HG02763 (cell line): ENCODE data around the gene CALHM1.
"Not testable (repeated sequence)": the region's sequence is repeated elsewhere in the genome, so short reads cannot be mapped to it uniquely, and the experiment has no call there.

Experiments used
- ATAC-seq: cut with Tn5 transposase; IDR thresholded peaks from one replicate; pipeline ENCODE4 v1.9.1; 2021; ENCODE audit warnings: mild to moderate bottlenecking, moderate library complexity; ENCODE audit not compliant: unreplicated experiment

The CALHM1 gene, protein sequence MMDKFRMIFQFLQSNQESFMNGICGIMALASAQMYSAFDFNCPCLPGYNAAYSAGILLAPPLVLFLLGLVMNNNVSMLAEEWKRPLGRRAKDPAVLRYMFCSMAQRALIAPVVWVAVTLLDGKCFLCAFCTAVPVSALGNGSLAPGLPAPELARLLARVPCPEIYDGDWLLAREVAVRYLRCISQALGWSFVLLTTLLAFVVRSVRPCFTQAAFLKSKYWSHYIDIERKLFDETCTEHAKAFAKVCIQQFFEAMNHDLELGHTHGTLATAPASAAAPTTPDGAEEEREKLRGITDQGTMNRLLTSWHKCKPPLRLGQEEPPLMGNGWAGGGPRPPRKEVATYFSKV

DNA sequence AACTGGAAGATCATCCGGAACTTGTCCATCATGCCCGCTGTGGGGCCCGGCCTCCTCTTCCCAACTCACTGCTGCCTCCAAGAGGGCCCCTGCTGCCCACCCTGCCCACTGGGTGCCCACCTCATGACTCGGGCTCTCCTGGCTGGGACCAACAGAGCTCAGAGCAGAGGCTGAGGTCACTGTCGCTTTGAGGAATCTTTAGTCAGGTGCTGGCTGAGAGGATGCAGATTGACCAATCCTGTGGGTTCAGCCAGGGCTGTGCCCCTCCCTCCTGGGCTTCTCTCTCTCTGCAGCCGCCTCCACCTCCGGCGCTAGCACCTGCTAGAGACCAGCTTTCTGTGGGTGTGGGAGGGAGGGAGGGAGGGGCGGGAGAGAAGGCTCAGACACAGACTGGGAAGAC lies at the start of gene CALHM1:
TSS of gene CALHM1 (minus strand) at position 181 of the 400 bp plus-strand sequence. CDS start at position 32, 149 bp downstream.
- peak; percentile 46 for ATAC-seq

DNA sequence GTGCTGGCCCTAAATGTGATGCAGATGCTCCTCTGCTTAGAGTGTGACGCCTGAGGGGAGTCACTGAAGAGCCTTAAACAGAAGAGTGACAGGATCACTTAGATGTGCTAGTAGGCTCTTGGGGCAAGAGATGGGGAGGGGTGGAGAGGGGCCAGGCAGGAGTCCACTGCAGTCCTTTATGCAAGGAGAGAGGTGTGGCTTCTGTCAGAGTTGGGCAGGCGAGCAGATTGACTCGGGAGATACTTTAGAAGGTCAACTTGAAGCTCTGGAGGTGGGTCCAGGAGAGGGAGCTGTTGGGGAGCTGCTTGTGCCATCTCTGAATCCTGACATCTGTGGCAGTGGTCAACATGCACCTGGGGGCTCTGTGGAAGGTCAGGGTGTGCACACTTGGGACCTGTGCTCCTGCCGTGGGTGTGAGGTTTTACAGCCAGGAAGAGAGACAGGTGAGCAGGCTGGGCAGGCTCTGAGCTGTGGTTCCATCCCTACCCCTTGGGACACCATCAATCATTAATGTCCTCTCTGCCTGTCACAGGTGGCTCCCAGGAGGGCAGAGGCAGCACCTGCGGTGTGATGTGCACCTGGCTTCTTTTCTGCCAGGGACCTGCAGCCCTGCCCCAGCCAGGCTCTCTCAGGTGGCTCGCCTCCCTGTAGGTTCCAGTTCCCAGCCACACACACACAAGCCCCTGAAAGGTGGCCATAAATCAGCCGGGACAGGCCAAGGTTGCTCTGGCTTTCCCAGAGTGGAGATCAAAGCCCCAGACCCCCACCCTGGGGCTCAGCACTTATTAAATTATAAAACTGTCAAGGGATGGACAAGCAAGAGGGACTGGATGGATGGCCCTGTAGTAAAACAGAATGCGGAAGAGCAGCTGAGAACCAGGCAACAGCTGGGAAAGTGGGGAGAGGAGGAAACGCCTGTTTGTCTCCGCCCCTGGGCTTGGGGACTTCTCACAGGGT lies 48.8 kb upstream of the CALHM1 start:
- no peak for ATAC-seq

DNA sequence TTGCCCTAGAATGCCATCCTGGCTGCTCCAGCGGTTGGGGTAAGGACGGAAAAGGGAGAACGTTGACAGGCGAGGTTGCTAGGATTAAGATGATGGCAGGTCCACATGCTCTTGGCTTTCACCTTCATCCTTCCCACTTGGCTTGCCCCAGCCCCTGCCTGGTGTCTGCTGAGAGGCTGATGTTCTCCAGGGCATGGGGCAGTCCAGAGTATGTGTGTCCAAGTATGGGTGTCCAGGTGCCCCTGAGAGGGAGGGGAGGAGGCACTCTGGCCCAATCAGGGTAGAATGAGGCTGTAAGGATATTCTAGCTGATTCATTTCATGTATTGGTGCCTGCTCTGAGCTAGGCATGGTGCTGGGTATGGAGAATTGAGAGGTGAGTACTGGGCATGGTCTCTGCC lies 47.4 kb upstream of the CALHM1 start:
- no peak for ATAC-seq

DNA sequence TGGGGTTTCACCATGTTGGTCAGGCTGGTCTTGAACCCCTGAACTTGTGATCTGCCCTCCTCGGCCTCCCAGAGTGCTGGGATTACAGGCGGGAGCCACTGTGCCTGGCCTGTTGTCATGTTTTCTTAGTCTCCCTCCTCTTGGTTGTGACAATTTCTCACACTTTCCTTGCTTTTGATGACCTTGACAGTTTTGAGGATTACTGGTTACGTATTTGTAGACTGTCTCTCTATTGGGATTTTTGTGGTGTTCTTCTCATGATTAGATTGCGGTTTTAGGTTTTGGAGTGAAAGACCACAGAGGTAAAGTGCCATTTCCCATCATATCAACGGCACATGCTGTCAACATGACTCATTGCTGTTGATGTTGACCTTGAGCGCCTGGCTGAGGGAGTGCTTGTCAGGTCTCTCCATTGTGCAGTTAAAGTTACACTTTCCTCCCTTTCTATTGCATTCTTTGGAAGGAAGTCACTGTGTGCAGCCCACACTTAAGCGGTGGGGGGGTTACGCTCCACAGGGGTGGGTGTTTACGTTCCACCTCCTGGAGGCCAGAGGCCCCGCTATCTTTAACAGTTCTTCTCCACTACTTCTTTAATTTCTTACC lies 45.6 kb upstream of the CALHM1 start:
- no peak for ATAC-seq

DNA sequence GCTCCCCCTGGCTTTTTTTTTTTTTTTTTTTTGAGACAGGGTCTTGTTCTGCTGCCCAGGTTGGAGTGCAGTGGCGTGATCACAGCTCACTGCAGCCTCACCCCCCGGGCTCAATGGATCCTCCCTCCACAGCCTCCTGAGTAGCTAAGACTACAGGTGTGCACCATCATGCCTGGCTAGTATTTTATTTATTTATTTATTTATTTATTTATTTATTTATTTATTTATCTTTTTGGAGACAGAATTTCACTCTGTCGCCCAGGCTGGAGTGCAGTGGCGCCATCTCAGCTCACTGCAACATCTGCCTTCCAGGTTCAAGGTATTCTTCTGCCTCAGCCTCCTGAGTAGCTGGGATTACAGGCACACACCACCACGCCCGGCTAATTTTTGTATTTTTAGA lies 45.1 kb upstream of the CALHM1 start:
- ATAC-seq, result not testable (repeated sequence)

DNA sequence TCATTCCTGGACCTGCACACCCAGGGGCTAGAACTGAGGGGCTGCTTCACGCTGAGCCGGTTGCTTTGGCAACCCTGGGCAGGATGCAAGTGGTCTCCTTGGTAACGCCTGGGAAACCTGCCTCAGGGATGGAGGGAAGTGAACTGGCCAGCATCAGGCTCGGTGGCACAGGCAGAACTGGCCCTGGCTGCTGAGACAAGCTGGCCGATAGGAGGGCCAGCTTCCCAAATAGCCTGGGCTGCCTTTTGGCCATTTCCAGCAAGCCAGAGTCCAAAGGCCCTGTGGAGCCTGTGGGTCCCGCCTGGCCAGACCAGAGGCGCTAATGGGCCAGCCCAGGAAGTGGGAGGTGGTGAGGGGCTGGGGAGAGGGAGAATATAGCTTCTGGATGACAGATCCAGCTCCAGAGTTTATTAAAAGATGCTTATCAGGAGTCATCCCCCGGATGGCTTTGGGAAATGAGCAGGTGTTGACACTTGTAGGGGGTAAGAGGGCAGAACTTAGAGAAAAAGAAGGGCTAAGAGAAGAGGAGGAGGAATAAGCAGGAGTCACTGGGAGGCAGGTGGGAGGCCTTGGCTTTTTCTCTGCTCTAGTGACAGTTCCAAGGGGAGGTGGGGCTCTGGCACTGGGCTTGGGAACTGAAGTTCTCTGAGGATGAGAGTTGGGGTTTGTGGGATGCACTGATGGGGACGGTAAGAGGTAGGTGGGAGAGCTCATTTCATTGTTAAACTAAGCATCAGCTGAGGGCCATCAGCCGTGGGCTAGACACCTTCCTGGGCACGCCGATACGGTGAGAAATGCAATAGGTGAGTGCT lies 44.4 kb upstream of the CALHM1 start:
- ATAC-seq, result no peak

DNA sequence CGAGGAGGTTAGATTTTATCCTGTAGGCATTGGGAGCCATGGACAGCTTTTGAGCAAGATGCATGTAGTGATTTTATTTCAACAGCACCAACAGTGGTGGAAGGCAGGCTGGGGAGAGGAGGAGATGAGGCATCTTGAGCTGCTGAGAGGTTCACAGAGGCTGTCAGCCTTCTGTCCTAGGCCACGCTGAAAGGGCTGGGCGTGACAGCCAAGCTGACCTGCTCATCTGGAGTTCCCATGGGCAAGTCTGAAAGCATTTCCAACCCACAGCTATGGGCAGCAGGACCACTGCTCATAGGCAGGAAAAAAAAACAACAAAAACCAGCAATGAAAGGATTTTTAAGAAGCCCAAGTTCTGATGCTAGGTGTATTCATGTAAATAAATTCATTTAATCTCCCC lies 42.5 kb upstream of the CALHM1 start:
- no peak for ATAC-seq

DNA sequence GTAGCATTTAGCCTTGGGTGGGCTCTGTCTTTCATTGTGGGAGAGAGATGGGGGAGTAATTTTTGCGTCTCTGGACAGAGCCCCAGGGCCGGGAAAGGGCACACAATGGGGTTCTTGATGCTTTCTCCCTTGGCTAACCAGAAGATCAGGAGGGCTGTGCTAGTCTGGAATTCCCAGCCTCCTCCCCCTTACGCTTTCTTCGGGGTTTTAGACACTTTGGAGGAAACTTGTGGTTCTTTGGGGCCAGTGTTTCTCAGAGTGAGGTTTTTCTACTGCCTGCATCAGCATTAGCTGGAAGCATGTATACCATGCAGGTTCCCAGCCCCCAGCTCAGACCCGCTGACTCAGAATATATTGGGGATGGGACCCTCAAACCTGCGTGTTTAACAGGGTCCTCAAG lies 41.8 kb upstream of the CALHM1 start:
- ATAC-seq, result no peak

DNA sequence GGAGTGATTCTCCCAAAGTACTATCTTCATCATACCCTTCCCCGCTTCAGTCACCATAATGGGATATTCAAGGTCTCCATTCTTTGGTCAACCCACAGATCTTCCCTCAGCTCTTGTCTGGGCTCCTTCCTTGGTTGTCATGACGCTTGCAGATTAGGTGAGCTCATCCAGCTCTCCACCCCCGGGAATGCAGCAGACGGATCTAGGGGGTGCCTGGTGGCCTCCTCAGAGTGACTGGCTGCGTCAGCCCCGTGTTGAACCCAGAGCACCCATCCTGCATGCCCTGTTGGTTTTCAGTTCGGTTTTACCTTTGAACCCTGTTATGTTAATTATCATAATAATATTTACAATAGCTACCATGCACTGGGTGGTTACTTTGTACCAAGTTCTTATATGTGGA lies 41.2 kb upstream of the CALHM1 start:
- ATAC-seq, result no peak

DNA sequence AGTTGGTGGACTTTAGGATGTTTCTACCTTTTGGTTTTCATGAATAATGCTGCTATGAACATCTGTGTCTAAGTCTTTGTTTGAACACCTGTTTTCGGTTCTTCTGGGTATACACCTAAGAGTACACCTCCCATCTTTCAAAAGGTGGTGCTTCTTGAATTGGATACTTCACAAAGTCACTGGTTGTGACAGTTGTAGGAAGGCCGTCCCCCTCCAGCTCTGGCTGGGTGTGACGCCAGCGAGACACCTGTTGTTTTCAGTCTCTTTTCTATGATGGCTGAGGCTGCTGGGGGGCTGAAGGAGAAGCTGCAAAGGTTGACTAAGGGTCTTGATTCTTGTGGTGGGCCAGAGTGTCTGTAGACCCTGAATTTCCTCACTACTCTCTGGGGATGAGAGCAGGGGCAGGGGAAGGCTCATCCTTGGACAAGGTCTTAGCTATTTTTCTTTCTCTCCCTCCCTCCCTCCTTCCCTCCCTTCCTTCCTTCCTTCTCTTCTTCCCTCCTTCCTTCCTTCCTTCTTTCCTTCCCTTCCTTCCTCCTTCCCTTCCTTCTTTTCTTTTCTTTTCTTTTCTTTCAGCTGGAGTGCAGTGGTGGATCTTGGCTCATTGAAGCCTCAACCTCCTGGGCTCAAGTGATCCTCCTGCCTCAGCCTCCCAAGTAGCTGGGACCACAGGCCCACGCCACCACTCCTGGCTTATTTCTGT lies 40.4 kb upstream of the CALHM1 start:
- ATAC-seq, result no peak

DNA sequence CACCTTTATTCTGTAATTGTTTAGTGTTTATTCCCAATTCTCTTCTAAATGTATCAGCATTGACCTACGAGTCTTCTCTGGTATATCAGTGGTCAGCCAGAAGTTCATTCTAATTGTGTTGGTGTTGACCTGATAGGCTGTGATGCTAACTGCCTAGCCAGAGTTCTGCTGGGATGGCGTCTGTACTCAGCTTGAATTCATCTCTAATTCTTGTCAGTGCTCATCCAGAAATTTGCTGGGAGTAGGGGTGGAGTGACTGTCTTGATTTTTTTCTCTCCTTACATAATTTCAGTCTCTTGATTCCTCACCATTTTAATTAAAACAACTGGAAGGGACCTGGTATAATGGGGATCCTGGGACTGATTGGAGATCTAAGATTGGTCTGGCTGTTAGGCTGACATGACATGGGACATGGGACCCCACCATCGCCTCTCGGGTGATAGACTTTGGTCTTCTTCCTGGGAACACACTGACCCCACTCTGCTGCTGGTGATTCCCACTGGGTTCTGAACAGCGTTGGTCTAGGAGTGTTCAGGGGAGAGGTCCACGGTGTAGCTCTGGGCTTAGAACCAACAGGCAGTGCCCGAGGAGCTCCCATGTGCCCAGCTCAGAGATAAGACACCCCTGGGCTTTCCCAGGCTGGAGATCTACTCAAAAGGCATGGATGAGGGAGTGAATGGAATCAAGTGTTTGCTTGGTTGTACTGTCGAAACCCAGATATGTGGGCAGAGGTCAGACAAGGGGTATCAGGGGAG lies 38.6 kb upstream of the CALHM1 start:
- ATAC-seq, result no peak

DNA sequence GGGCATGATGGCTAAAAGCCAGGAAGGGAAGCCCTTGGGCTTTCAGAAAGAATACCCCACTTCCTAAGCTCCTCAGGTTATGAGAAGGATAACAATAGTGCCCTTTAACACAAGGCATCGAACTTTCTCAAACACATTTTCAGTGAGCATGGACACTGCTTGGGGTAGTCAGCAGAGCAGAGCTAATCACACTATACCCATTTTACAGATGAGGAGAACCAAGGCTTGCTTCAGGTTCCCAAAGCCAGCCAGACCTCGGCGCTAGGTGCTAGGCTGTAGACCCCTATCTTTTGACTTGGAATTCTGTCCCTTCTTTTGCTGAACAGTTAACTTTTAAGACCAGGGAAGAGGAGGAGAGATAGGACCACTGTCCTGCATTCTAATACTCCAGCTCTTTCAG lies 36.6 kb upstream of the CALHM1 start:
- ATAC-seq, result no peak

DNA sequence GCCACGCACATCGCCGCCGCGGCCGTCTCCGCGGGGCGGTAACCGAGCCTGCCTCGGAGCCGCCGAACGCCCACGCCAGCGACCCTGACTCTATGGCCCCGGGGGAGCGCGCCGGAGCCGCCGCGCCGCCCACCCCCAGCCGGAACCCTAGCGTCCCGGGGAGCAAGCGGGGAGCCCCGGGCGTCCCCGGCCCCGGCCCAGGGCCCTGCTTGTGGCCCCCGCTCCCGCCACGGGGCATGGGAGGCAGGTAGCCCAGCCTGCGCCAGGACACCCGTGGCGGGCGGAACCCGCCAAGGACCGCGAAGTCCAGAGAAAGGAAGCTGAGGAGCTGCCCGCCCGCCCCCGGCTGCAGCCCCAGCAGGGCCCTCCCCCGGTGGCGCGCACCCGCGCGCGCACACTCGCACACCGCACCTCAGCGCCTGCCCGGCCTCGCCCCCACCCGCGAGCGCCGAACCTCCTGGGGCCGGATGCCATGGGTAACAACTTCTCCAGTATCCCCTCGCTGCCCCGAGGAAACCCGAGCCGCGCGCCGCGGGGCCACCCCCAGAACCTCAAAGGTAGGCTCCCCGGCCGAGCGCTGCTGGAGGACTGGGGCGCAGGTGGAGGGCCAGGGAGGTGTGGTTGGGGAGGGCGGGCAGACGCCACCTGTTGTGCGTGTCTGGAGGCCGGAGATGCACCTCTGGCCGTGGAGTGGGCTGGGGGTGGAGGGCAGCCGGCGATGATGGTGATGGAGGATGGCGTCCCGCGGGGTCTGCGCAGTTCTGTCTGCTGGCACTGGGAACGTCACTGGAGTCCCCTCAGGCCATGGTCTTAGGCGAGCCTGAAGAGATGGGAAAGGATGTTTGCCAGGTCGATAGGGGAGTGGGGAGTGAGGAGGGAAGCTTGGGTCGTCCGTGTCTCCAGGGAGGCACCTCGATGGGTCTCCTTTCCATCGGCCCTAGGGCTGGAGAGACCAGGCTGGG lies 35.5 kb upstream of the CALHM1 start:
- no peak for ATAC-seq

DNA sequence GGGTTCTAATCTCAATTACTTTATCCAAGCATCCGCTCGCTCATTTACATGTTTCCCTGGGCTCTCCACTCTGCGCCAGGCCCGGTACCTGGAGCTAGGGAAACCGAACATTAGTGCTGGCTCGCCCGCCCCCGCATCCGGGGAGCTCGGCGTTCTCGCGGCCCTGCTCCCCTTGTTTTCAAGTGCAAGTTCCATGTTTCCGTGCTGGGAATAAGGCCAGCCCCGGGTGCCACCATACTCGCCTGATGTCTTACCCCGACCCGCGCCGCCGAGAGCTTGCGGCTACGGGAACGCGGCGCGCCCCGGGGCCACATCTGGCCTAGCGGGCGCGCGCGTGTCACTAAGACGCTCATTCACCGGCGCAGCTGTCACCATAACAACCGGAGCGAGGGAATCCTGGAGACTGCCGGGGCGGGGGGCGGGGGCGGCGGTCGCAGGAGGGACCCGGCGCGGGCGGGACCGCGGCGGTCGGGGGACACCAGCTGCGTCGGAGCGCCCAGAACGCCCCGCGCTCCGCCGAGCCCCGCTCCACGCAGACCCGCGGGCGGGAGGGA lies 34.7 kb upstream of the CALHM1 start, which contains the start of gene NEURL1:
TSS of gene NEURL1 (plus strand) at position 344 of the 554 bp plus-strand sequence. CDS start 683 bp downstream, outside the sequence.
- ATAC-seq, result no peak

DNA sequence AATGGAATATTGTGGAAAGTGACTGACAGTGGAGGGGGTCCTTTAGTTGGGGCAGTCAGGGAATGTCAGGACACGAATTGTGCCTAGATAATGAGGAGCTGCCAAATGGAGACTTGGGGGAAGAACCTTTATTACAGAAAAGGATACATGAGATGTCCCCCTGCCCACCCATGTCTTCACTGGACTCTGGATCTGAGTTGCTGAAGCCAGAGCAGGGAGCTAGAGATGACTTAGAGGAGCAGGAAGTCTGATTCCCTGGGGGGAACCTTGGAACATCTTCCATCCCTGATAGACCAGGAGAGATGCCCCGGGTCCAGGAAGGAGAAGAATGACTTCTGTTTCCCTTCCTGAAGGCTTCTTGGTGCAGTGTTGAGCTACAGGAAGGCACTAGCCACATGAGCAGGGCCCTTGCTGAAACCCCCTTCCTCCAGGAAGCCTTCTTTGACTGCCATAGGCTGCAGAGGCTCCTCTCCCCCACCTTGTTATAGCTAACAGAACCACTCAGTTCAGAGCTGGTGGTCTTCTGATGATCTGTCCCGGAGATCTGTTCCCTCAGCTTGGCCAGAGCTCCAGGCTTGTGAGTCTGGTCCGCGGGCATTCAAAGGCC lies 34.1 kb upstream of the CALHM1 start:
- no peak for ATAC-seq

DNA sequence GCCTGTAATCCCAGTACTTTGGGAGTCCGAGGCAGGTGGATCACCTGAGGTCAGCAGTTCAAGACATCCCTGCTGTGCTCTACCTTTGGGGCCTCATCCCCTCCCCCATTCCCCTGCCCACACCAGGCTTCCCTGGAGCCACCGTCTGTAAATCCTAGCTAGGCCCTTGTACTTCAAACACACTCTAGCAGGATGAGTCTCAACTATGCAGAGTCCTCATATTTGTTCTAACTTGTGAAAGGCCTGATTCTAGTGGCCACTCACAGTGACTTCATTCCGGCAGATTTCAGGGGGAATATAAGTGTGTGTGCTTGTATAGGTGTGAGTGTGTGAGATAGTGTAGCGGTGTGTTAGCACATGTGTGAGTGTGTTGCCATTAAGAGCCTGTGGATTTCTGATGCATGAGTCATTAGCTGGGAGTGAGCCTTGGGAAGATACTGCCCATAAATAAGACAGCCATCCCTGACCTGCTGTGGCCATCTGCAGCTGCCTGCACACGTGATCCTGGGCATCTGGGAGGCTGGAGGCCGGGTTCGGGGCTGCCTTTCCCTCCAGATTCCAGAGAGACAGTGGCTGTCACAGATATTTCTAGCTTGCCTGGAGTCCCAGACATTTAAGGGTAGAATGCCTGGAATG lies 33.1 kb upstream of the CALHM1 start:
- ATAC-seq, result no peak

DNA sequence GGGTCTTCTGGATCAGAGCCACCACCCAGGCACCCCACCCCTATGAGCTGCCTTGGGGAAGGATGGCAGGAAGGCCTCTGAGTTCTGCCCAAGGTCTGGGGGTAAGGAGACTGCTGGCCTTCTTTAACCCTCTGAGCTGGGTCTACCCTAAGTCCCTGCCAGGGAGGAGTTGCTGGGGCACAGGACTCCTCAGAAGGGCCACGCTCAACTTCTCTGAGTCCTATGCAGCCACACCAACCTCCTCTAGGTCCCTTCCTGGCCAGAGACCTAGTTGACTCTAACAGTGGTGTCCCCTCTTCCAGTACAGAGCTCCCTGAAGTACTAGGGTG lies 32.2 kb upstream of the CALHM1 start:
- ATAC-seq, result peak; percentile 6
